Measurements from ENCODE around the gene MACF1.
"Not testable (repeated sequence)": the region's sequence is repeated elsewhere in the genome, so short reads cannot be mapped to it uniquely, and the experiment has no call there.

Gene MACF1

GRCh38 chr1:39498096-39498710 is 293.7 kb downstream of the MACF1 start:
- not testable (repeated sequence) for DNase-seq

- not testable (repeated sequence) for DNase-seq
These were observed 294.3 kb downstream of the MACF1 start for GRCh38 chr1:39498821-39499220.

- no peak for DNase-seq
These were observed 295.2 kb downstream of the MACF1 start for GRCh38 chr1:39499668-39500067.

GRCh38 chr1:39500862-39501389 is 296.4 kb downstream of the MACF1 start:
- no peak for DNase-seq

- DNase-seq: no peak
These were observed 297.2 kb downstream of the MACF1 start for GRCh38 chr1:39501666-39502065.

GRCh38 chr1:39504436-39504835 is 299.9 kb downstream of the MACF1 start:
- DNase-seq: not testable (repeated sequence)

- no peak for DNase-seq
These were observed 300.8 kb downstream of the MACF1 start for GRCh38 chr1:39505289-39505688.

GRCh38 chr1:39507230-39507928 is 302.9 kb downstream of the MACF1 start:
- no peak for DNase-seq

- no peak for DNase-seq
These were observed 303.8 kb downstream of the MACF1 start for GRCh38 chr1:39508266-39508665.

- no peak for DNase-seq
These were observed 304.4 kb downstream of the MACF1 start for GRCh38 chr1:39508857-39509305.

GRCh38 chr1:39509360-39510009 is 305.0 kb downstream of the MACF1 start:
- DNase-seq: peak; percentile 29

GRCh38 chr1:39510570-39511186 is 306.2 kb downstream of the MACF1 start:
- not testable (repeated sequence) for DNase-seq

GRCh38 chr1:39511477-39511876 is 307.0 kb downstream of the MACF1 start:
- DNase-seq: not testable (repeated sequence)

GRCh38 chr1:39512234-39512847 is 307.8 kb downstream of the MACF1 start:
- not testable (repeated sequence) for DNase-seq

- not testable (repeated sequence) for DNase-seq
These were observed 310.2 kb downstream of the MACF1 start for GRCh38 chr1:39514710-39515124.

GRCh38 chr1:39515131-39516086 is 310.9 kb downstream of the MACF1 start:
- not testable (repeated sequence) for DNase-seq

GRCh38 chr1:39516841-39517240 is 312.3 kb downstream of the MACF1 start:
- not testable (repeated sequence) for DNase-seq

GRCh38 chr1:39517936-39518335 is 313.4 kb downstream of the MACF1 start:
- not testable (repeated sequence) for DNase-seq

GRCh38 chr1:39519376-39519775 is 314.9 kb downstream of the MACF1 start:
- not testable (repeated sequence) for DNase-seq

GRCh38 chr1:39522221-39522620 is 317.7 kb downstream of the MACF1 start:
- not testable (repeated sequence) for DNase-seq
